ENCODE measurements around the gene RBPJ.
"Not testable (repeated sequence)": the region's sequence is repeated elsewhere in the genome, so short reads cannot be mapped to it uniquely, and the experiment has no call there.

The RBPJ gene

GRCh38 chr4:26331380-26331950, 10.7 kb downstream of the RBPJ start:
- no peak for DNase-seq

DNA sequence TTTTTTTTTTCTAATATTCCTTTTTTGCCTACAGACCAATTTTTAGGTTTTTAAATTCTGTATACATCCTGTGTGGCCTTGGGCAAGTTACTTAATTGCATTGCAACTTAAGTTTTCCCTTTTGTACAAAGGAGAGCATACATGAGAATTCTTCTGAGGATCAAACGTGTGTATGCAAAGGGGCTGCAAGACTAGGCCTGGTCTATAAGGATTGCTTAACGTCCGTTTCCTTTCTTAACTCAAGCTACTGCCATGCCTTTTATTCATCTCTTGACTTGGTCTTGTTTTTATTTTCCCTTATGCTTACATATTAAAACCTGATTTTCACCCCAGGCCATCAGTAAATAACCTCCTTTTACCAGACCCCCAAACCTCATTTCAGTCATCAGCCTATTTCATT, 13.6 kb downstream of the RBPJ start:
- no peak for DNase-seq

DNA sequence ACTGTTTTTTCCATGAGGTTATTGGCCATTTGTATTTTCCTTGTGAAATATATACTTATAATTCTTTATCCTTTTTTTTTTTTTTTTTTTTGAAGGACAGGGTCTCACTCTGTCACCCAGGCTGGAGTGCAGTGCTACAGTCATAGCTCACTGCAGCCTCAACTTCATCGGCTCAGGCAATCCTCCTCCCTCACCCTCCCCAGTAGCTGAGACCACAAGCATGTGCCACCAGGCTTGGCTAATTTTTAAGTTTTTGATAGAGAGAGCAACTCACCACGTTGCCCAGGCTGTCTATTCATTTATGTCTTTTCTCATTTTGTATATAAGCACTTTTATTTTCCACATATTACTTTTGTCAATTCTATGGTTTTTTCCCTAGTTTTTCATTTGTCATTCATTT, 16.8 kb downstream of the RBPJ start:
- DNase-seq = no peak

- DNase-seq = peak in 1 of 58 donors; percentile 31
These were observed 21.7 kb downstream of the RBPJ start for GRCh38 chr4:26342328-26343037.

DNA sequence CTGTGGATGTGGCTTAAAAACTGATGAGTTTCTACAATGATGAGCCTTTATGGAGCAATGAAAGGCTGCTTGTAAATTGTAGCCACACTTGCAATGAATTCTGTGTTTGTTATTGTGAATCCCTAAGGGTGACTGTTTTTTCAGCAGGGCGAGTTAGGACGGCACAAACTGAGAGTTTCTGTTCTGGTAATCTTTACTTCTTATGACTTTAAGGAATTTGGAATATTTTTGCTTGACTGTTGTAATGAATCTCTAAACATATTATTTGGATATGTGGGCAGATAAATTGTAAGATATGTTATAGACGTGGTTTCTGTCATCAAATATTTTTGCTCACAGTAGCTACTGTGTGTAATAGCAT, 22.2 kb downstream of the RBPJ start:
- peak in 6 of 58 donors; percentile 4 to 63 (median 11) for DNase-seq

DNA sequence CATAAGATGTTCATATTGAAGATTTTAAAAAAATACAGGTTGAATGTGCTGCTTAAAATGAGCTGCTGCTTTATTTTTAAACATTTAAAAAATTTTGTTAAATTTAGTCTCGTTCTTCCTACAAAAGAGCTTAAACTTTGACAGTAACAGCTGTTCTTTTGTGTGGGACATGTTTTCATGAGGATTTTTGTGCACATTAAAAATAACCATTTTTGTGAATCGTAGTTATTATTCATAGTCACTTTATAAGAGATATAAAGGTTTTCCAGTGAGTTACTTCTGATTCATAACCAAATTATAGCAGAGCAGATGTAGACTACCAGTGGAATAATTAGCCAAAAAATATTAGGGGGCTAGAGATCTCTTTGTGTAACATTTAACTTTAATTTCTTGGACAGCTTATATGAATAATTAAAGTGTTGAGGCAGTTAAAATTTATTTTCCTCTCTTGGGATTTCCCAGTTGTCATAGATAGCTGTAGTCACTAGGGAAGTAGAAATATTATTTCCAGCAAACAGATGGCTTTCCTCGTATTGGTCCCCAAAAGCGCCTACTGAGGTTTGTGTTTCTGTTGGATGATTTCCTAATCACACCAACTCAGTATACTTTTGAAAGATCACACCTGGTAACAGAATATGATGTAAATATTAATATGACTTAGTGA, 24.2 kb downstream of the RBPJ start:
- DNase-seq = no peak

DNA sequence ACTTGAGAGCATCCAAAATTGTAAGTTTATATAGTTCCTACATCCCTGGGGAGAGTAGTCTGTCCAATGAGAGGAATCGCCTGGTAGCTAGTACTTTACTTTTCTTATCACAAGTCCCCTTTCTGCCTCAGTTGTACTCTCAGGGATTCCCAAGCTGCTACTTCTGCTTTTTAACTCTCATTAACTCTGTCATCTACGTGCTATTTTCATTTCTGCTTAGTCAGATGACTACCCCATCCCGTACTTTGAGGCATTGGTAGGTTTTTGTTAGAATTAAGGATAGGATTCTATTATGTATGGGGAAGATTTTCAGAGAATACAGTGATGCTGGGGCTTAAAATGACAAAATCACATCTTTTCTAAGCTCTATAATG, 24.7 kb downstream of the RBPJ start:
- no peak for DNase-seq

DNA sequence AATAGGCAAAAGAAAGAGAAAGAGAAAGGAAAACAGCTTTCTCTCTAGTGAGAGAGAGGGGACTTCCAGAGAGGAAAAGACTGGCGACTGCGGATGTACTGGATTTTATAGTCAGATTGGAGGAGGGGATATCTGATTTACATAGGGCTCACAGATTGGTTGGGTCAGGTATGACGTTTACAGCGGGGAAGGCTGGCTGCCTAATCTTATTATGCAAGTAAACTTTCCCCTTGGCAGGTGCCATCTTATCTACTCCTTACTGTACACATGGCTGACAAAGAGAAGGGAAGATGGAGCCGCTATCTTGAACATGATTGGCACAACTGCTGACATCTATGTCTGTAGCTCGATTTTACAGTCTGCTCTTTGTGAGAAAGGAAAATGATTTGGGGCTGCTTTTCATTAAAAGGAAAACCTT, 25.4 kb downstream of the RBPJ start:
- peak in 8 of 58 donors; percentile 13 to 47 (median 33) for DNase-seq

DNA sequence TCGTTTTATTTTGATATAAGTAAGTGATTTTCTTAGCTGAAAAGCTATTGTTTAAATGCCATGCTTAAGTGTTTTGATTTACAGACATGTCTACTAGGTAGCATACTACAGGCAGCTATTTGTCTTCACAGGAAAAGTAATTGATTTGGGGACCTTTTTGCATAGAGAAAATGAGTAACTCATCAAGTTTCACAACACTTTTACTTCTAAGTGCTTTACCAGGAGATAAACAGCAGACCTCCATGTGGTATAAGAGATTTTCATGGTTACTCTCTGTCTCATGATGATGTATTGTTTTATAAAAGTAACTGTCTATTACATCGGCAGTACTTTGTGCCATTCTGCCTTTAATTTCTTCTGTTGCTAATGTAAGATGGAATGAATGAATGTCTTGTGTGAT, 28.7 kb downstream of the RBPJ start:
- no peak for DNase-seq

GRCh38 chr4:26351685-26352084, 30.9 kb downstream of the RBPJ start:
- DNase-seq = no peak

GRCh38 chr4:26354491-26354890, 33.7 kb downstream of the RBPJ start:
- no peak for DNase-seq

GRCh38 chr4:26355392-26356052, 34.7 kb downstream of the RBPJ start:
- DNase-seq = no peak

GRCh38 chr4:26356081-26356501, 35.3 kb downstream of the RBPJ start:
- DNase-seq = peak in 3 of 58 donors; percentile 10 to 25 (median 10)

DNA sequence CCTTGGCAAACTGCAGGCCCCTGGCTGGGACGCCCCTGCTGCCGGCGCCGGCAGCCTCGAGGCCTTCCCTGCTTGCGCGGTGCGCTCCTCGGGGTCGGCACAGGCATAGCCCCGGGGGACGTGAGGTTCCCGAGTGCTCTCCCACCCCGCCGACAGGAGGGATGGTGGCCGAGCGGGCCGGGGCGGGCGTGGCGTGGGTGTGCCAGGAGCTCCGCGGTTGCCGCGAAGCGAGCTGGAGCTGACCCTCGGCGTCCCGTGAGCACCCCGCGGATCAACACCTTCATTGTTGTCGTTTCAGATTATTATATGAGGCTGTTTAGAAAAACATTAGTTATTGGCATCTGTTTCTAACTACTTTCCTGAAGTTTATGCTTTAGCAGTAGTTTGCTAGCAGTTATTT, 38.7 kb downstream of the RBPJ start:
- not testable (repeated sequence) for DNase-seq

GRCh38 chr4:26360273-26360672, 39.5 kb downstream of the RBPJ start:
- DNase-seq = no peak

DNA sequence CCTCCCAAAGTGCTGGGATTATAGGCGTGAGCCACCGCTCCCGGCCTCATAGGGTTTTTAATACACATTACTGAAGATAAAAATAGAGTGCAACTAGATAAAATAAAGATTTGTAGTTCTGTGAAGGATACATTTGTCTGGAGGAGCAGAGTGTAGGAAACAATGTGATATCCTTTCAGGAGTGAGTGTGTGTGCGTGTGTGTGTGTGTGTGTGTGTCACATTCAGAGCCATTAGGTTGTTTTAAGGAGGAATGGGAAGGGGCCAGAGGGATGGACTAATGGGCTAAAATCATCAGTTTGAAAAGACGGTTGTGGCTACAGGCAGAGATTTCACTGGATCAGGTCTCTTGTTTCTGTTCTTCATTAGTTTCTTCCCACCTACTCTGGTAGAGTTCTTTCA, 40.0 kb downstream of the RBPJ start:
- DNase-seq = no peak

- no peak for DNase-seq
These were observed 40.5 kb downstream of the RBPJ start for GRCh38 chr4:26361297-26361696.

GRCh38 chr4:26362745-26363439, 42.1 kb downstream of the RBPJ start:
- no peak for DNase-seq

GRCh38 chr4:26365537-26366150, 44.8 kb downstream of the RBPJ start:
- DNase-seq = no peak

DNA sequence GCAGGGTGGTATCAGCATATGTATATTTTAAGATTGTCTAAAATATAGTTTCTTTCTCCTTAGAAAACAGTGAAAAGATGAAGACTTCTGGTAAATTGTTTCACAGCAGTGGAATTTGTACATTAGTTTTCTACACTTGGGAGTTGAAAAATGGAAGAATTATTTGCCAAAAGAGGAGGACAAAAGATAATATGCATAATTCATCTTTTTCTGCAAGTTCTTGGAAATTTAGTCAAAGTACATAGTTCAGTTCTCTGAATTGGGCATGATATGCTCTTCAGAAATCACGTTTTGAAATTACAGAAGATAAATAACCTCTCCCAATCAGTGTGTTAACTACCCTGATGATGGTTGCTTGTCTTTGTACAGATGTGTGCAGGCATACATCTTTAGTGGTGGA, 47.0 kb downstream of the RBPJ start:
- no peak for DNase-seq

DNA sequence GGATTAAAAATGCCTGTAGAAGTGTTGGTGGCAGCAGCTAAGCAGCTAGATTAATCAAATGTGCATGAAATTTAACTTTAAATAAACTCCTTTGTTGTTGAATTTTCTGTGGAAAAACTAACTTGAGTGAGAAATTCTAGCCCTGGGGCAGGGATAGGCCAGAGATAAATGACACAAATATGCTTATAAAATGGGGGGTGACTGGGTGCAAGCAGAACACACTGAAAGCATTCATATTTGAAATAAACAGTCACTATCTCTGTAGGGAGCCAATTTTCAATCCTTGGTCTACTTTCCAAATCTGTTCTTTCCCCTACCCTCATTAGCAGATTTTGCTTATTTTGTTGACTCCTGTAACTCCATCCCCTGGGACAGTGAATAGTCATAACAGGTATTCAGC, 47.9 kb downstream of the RBPJ start:
- DNase-seq = no peak

All from anterior cingulate cortex (tissue), 58 donors.